K562 (cell line): Measurements from ENCODE around the gene SLC25A20. TPM values are rescaled to one million over a fixed set of nuclear protein-coding genes. Genes with fewer than 3 reads are reported as not detected.

Experiments
- ATAC-seq: fragments of 200-7000 bp; cut with Tn5 transposase; 3 replicates; pipeline ENCODE4 v1.9.1; 2020; ENCODE audit warnings: moderate library complexity
- BruUV-seq: library from RNA; stranded (reverse); fragments of 400-500 nt; replicated peaks from 2 replicates; lab custom pipeline; 2021; lab: Mats Ljungman, UMichigan
- CTCF ChIA-PET: fragments of 300-600 bp; formaldehyde crosslinking; extraction: SDS; loops from one replicate; lab custom pipeline; 2021; ENCODE audit warnings: low intra/inter-chr PET ratio; lab: Yijun Ruan, JAX
- POLR2A ChIA-PET: fragments of 300-600, 350-650 bp; sonication (Branson Sonifier 250); formaldehyde crosslinking; extraction: SDS; loops from one replicate; lab custom pipeline; 2021; ENCODE audit warnings: antibody characterized with exemption, inconsistent platforms; lab: Yijun Ruan, JAX
- DNase-seq, 4 experiments: peaks; one replicate each; pipeline versions ENCODE4 v3.0.0 to v3.0.0-alpha.2; 2011 to 2018; ENCODE audit warnings: low spot score in 3 of 4, mixed read lengths in 3 of 4; ENCODE audit errors: extremely low read depth in 1 of 4
- FAIRE-seq: peaks from 2 replicates; lab custom pipeline; 2011; peaks lifted over from hg19 to GRCh38; lab: Jason Lieb, UNC
- H2AFZ ChIP-seq: 2 replicates; pipeline ENCODE4 v1.6.0; 2011; ENCODE audit warnings: low read depth, low read length, control low read depth, inconsistent platforms
- H3K27ac ChIP-seq: fragments of 200-600 bp; 3 replicates; pipeline ENCODE4 v1.8.0; 2011; ENCODE audit warnings: low read depth, mild to moderate bottlenecking, control low read depth, inconsistent platforms, low read length, moderate library complexity, mixed read lengths; ENCODE audit errors: extremely low read depth
- H3K27me3 ChIP-seq, 2 experiments: fragments of 300-600 bp in 1 of 2; 2 replicates in 1 of 2; 3 replicates in 1 of 2; pipeline versions ENCODE4 v1.6.0 to v1.8.0; 2011; ENCODE audit warnings: inconsistent platforms in 2 of 2, low read length in 2 of 2, mild to moderate bottlenecking in 1 of 2, mixed read lengths in 1 of 2, moderate library complexity in 1 of 2; ENCODE audit not compliant: control insufficient read depth in 2 of 2, insufficient read depth in 2 of 2
- H3K36me3 ChIP-seq: fragments of 300-600 bp; 3 replicates; pipeline ENCODE4 v1.8.0; 2011; ENCODE audit warnings: mild to moderate bottlenecking, low read length, inconsistent platforms; ENCODE audit not compliant: control insufficient read depth, insufficient read depth
- H3K4me1 ChIP-seq, 2 experiments: fragments of 200-600 bp in 1 of 2; replicated peaks in 1 of 2; 2 replicates in 1 of 2; 3 replicates in 1 of 2; pipeline versions ENCODE4 v1.5.1 to v1.8.0; 2011; ENCODE audit warnings: inconsistent platforms in 2 of 2, low read length in 2 of 2, mild to moderate bottlenecking in 1 of 2, mixed read lengths in 1 of 2, moderate library complexity in 1 of 2; ENCODE audit not compliant: control insufficient read depth in 2 of 2, insufficient read depth in 2 of 2
- H3K4me2 ChIP-seq: 2 replicates; pipeline ENCODE4 v1.6.1; 2011; ENCODE audit warnings: low read length, control low read depth, inconsistent platforms, mixed read lengths; ENCODE audit not compliant: insufficient read depth
- H3K4me3 ChIP-seq: fragments of 200-600 bp; sonication (generic), shearing (Covaris generic); 2 replicates; pipeline ENCODE4 v1.5.1; 2016; ENCODE audit warnings: control low read depth, inconsistent platforms
- H3K79me2 ChIP-seq: fragments of 200-600 bp; 3 replicates; pipeline ENCODE4 v1.8.0; 2011; ENCODE audit warnings: low read length, inconsistent platforms; ENCODE audit not compliant: control insufficient read depth, insufficient read depth
- H3K9ac ChIP-seq, 2 experiments: 2 replicates each; pipeline versions ENCODE4 v1.6.0 to v1.6.1; 2011; ENCODE audit warnings: low read depth in 2 of 2, low read length in 2 of 2, control low read depth in 1 of 2, inconsistent platforms in 1 of 2, mild to moderate bottlenecking in 1 of 2, mixed read lengths in 1 of 2; ENCODE audit not compliant: insufficient read depth in 1 of 2
- H3K9me1 ChIP-seq: one replicate; pipeline ENCODE4 v1.6.0; 2011; ENCODE audit warnings: inconsistent platforms, mild to moderate bottlenecking, low read length, moderate library complexity; ENCODE audit not compliant: control insufficient read depth, insufficient read depth
- H3K9me3 ChIP-seq: replicated peaks from 2 replicates; pipeline ENCODE4 v1.5.1; 2011; ENCODE audit warnings: low read depth, low read length, inconsistent platforms; ENCODE audit not compliant: control insufficient read depth, insufficient read depth
- H4K20me1 ChIP-seq: replicated peaks from 2 replicates; pipeline ENCODE4 v1.6.1; 2011; ENCODE audit warnings: low read length, inconsistent platforms, mixed read lengths; ENCODE audit not compliant: control insufficient read depth, insufficient read depth
- GATAD2A ChIP-seq: fragments of 450-650 bp; IDR thresholded peaks from 2 replicates; pipeline ENCODE4 v1.6.1; 2017
- HLTF ChIP-seq: fragments of 450-650 bp; IDR thresholded peaks from 2 replicates; pipeline ENCODE4 v1.6.1; 2016
- MAFK ChIP-seq: IDR thresholded peaks from 2 replicates; pipeline ENCODE4 v1.6.1; 2011; ENCODE audit warnings: low read length, improper control_type of control experiment
- NFIX ChIP-seq: fragments of 250-450 bp; sonication (Bioruptor Pico); IDR thresholded peaks from 2 replicates; pipeline ENCODE4 v1.4.0; 2020; ENCODE audit warnings: low read depth, mild to moderate bottlenecking, moderate library complexity
- RAD51 ChIP-seq: fragments of 450-650 bp; IDR thresholded peaks from 2 replicates; pipeline ENCODE4 v1.7.1; 2016; ENCODE audit warnings: low read depth, mild to moderate bottlenecking, borderline replicate concordance
- SMARCC2 ChIP-seq: fragments of 450-650 bp; IDR thresholded peaks from 2 replicates; pipeline ENCODE4 v1.6.1; 2017; ENCODE audit warnings: antibody characterized with exemption, moderate library complexity, mild to moderate bottlenecking, low read depth
- TCF7 ChIP-seq: sonication (generic); IDR thresholded peaks from 2 replicates; pipeline ENCODE4 v1.6.1; 2016; ENCODE audit warnings: antibody characterized with exemption, borderline replicate concordance
- ZBTB2 ChIP-seq: fragments of 450-650 bp; IDR thresholded peaks from 2 replicates; pipeline ENCODE4 v1.6.1; 2016; ENCODE audit warnings: antibody characterized with exemption
- ZNF707 ChIP-seq: fragments of 250-450 bp; sonication (Bioruptor Pico); conservative IDR thresholded peaks from 2 replicates; pipeline ENCODE4 v1.8.0; 2022; ENCODE audit warnings: inconsistent platforms, mild to moderate bottlenecking, moderate library complexity
- WGBS: fragments of 100-300 bp; shearing (Covaris generic); methylation state at CpG from one replicate; pipeline ENCODE4 v1.1.6; 2016; ENCODE audit warnings: low coverage, mixed read lengths; ENCODE audit not compliant: insufficient coverage; ENCODE audit errors: missing lambda C conversion rate; 5-methylcytosine and 5-hydroxymethylcytosine counted together
- in situ Hi-C: fragments of 300-500 bp; cut with MboI; formaldehyde crosslinking; loops from 4 replicates; pipeline ENCODE4 v1.15.0; 2018; ENCODE audit warnings: inconsistent platforms, mixed read lengths
- intact Hi-C: fragments of 100-400 bp; cut with micrococcal nuclease; formaldehyde crosslinking; loops from 2 replicates; pipeline ENCODE4 v1.14.2; 2022
- polyA plus RNA-seq, 8 experiments: library from polyadenylated mRNA; depleted of rRNA in 4 of 8; stranded (reverse) in 5 of 8; unstranded in 3 of 8; fragments of >200 nt; fragmentation: Nextera tagmentation in 2 of 8; fragmentation: Illumina TruSeq in 1 of 8; extraction: Ambion mirVana in 2 of 8; extraction: Trizol in 1 of 8; gene quantifications; 2 replicates each; pipeline versions ENCODE4 v1.2.1 to v1.2.3, GENCODE V29; 2011 to 2014; ENCODE audit warnings: inconsistent platforms in 1 of 8, missing spikeins in 1 of 8
- total RNA-seq, 7 experiments: library from RNA; depleted of rRNA in 6 of 7; stranded (reverse); fragments of >200 nt in 6 of 7; fragmentation: Illumina TruSeq in 2 of 7; extraction: Trizol in 2 of 7; gene quantifications; 2 replicates each; pipeline versions ENCODE4 v1.2.1 to v1.2.3, GENCODE V29; 2011 to 2021; ENCODE audit warnings: low replicate concordance in 1 of 7

Gene SLC25A20
- total and polyA plus RNA-seq, 9 of the 15 experiments (the other 6 are each of a cell fraction or from before 2014, with no cell fraction given): 14.3 to 48.1 (median 21.6) TPM

- Histone ChIP-seq H3K36me3 (no peaks in the 10 kb centered on the region), H3K4me3 (no peak overlapping the region), H2AFZ (no peak overlapping the region), H3K4me1 (peaks cover 3 to 6% of the 10 kb centered on the region in 2 experiments; a peak in 2 of 5 replicates), H3K9ac (no peak overlapping the region)
- ChIA-PET CTCF (no interaction called here), POLR2A (interaction anchor here (0.6 kb wide), 1 partner anchor 15 kb away, joined by 3 read pairs; no protein-coding TSS in a partner anchor)
- in situ Hi-C loops: no loop called here
- FAIRE-seq: no peak
- DNase-seq: no peak
- no TSS peak for BruUV-seq
- TF ChIP-seq ZBTB2: no peak
- TF ChIP-seq RAD51: no peak
- no peak for TF ChIP-seq MAFK
- TF ChIP-seq SMARCC2: no peak
- TF ChIP-seq HLTF: no peak
- TF ChIP-seq TCF7: no peak
- no peak for TF ChIP-seq NFIX
- TF ChIP-seq GATAD2A: no peak
- no peak for TF ChIP-seq ZNF707 (CRISPR knock-in tag)
- TF ChIP-seq, all 486 proteins: peak for 0
- no peak for ATAC-seq
- Histone ChIP-seq H3K79me2 (peaks cover 55% of the 10 kb centered on the region), H3K9me3 (no peaks in the 10 kb centered on the region), H3K27ac (no peak overlapping the region), H3K9me1 (no peaks in the 10 kb centered on the region), H3K27me3 (no peaks in the 10 kb centered on the region), H4K20me1 (no peaks in the 10 kb centered on the region), H3K4me2 (no peak overlapping the region)
- WGBS: 83% methylated on average over 2 of the region's 2 CpGs
- intact Hi-C loops: no loop called here
Measured at GRCh38 chr3:48837163-48837562, 61.5 kb downstream of the SLC25A20 start.
